Measurements from ENCODE around the gene LAMA2.

GRCh38 chr6:129175066-129175465 lies 292.1 kb downstream of the LAMA2 start:
- TF ChIP-seq CTCF (IDR thresholded peaks at IDR 0.05; ENCODE audit: insufficient read depth, low read depth, low read length) = no peak
- no peak for TF ChIP-seq EZH2 (IDR thresholded peaks at IDR 0.05; ENCODE audit: insufficient read depth, low read length)
